DOHH2 (cell line): ENCODE data around the gene CDK19.

Experiments
- H3F3A ChIP-seq: fragments of 200-600 bp; sonication (generic), shearing (Covaris generic); 2 replicates; pipeline ENCODE4 v1.6.0; 2016; ENCODE audit warnings: antibody characterized with exemption, mild to moderate bottlenecking; ENCODE audit not compliant: control insufficient read depth, insufficient read depth
- H3K27ac ChIP-seq: fragments of 200-600 bp; sonication (generic); 2 replicates; pipeline ENCODE4 v1.5.1; 2014; ENCODE audit warnings: low read depth, mild to moderate bottlenecking, low read length, moderate library complexity
- H3K27me3 ChIP-seq: fragments of 200-600 bp; sonication (generic); 2 replicates; pipeline ENCODE4 v1.6.1; 2014; ENCODE audit warnings: mild to moderate bottlenecking, low read length, mixed read lengths; ENCODE audit not compliant: control insufficient read depth
- H3K36me3 ChIP-seq: fragments of 200-600 bp; sonication (generic); 2 replicates; pipeline ENCODE4 v1.6.1; 2014; ENCODE audit warnings: mild to moderate bottlenecking, low read length, moderate library complexity, mixed read lengths; ENCODE audit not compliant: control insufficient read depth
- H3K4me1 ChIP-seq: fragments of 200-600 bp; sonication (generic); 2 replicates; pipeline ENCODE4 v1.6.1; 2014; ENCODE audit warnings: mild to moderate bottlenecking, low read length, mixed read lengths; ENCODE audit not compliant: control insufficient read depth
- H3K4me2 ChIP-seq: fragments of 200-600 bp; sonication (generic); 2 replicates; pipeline ENCODE4 v1.6.0; 2014; ENCODE audit warnings: mild to moderate bottlenecking, low read length, moderate library complexity
- H3K4me3 ChIP-seq: fragments of 200-600 bp; sonication (generic); 2 replicates; pipeline ENCODE4 v1.5.1; 2014; ENCODE audit warnings: mild to moderate bottlenecking, low read length, mixed read lengths
- H3K79me2 ChIP-seq: fragments of 200-600 bp; sonication (generic); 2 replicates; pipeline ENCODE4 v1.6.1; 2014; ENCODE audit warnings: mild to moderate bottlenecking, low read length, mixed read lengths; ENCODE audit not compliant: control insufficient read depth
- H3K9me2 ChIP-seq: fragments of 200-600 bp; sonication (generic); replicated peaks from 2 replicates; pipeline ENCODE4 v1.6.1; 2014; ENCODE audit warnings: mild to moderate bottlenecking, low read length, mixed read lengths; ENCODE audit not compliant: control insufficient read depth
- H3K9me3 ChIP-seq: fragments of 200-600 bp; sonication (generic); 2 replicates; pipeline ENCODE4 v1.6.1; 2014; ENCODE audit warnings: antibody characterized with exemption, low read length, mixed read lengths; ENCODE audit not compliant: control insufficient read depth, insufficient read depth
- H4K20me1 ChIP-seq: fragments of 200-600 bp; sonication (generic); 2 replicates; pipeline ENCODE4 v1.6.0; 2014; ENCODE audit warnings: low read depth, mild to moderate bottlenecking, antibody characterized with exemption, low read length, moderate library complexity; ENCODE audit not compliant: control insufficient read depth, insufficient read depth
- EZH2phosphoT487 ChIP-seq: fragments of 200-600 bp; sonication (generic); IDR thresholded peaks from 2 replicates; pipeline ENCODE4 v1.6.1; 2017; ENCODE audit warnings: borderline replicate concordance, mild to moderate bottlenecking, antibody characterized with exemption, low read length, moderate library complexity, mixed read lengths
- TF ChIP-seq, protein P1 (sequence below): fragments of 200-600 bp; sonication (generic); IDR thresholded peaks from one replicate; pipeline ENCODE4 v1.5.1; 2014; ENCODE audit warnings: antibody characterized with exemption, mild to moderate bottlenecking, low read depth, low read length; ENCODE audit not compliant: poor library complexity, severe bottlenecking

The CDK19 gene

DNA sequence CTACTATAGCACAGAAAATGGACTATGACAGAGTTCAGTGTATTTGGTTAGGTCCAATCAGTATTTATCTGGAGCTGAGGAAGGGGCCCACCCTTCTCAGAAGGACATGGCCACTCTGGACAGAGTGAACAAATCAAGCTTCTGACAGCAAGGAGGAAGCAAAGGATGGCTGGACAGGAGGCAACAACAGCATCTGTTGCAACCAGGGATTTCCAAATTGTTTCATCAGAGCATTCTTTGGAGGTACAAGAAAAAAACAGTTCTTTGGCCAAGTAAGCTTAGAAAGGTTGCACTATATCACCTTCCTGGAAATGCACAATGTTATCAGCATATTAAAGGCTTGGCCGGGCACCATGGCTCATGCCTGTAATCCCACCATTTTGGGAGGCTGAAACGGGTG is 220.2 kb downstream of the CDK19 start:
- no peaks in the 10 kb centered on the region for H3K27me3 ChIP-seq
- no peak overlapping the region for H3K4me3 ChIP-seq
- no peaks in the 10 kb centered on the region for H3K36me3 ChIP-seq
- TF ChIP-seq EZH2phosphoT487, result no peak
- TF ChIP-seq, protein P1, sequence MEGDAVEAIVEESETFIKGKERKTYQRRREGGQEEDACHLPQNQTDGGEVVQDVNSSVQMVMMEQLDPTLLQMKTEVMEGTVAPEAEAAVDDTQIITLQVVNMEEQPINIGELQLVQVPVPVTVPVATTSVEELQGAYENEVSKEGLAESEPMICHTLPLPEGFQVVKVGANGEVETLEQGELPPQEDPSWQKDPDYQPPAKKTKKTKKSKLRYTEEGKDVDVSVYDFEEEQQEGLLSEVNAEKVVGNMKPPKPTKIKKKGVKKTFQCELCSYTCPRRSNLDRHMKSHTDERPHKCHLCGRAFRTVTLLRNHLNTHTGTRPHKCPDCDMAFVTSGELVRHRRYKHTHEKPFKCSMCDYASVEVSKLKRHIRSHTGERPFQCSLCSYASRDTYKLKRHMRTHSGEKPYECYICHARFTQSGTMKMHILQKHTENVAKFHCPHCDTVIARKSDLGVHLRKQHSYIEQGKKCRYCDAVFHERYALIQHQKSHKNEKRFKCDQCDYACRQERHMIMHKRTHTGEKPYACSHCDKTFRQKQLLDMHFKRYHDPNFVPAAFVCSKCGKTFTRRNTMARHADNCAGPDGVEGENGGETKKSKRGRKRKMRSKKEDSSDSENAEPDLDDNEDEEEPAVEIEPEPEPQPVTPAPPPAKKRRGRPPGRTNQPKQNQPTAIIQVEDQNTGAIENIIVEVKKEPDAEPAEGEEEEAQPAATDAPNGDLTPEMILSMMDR, result no peak
- H3K9me3 ChIP-seq, result no peaks in the 10 kb centered on the region
- no peaks in the 10 kb centered on the region for H3K9me2 ChIP-seq
- no peaks in the 10 kb centered on the region for H3K4me1 ChIP-seq
- H3K4me2 ChIP-seq, result no peak overlapping the region
- no peaks in the 10 kb centered on the region for H3F3A ChIP-seq
- no peak overlapping the region for H3K27ac ChIP-seq
- H4K20me1 ChIP-seq, result no peaks in the 10 kb centered on the region
- H3K79me2 ChIP-seq, result no peaks in the 10 kb centered on the region

DNA sequence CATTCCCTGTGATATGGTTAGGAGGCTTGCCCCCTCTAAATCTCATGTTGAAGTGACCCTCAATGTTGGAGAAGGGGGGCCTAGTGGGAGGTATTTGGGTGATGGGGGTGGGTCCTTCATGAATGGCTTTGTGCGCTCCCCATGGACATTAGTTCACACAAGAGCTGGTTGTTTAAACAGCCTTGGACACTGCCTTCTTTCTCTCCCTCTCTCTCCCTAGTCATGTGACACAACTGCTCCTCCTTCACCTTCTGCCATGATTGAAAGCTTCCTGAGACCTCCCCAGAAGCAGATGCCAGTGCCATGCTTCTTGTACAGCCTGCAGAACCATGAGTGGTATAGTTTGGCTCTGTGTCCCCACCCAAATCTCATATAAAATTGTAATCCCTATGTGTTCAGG is 221.6 kb downstream of the CDK19 start:
- no peaks in the 10 kb centered on the region for H3K9me3 ChIP-seq
- TF ChIP-seq, protein P1, result no peak
- TF ChIP-seq EZH2phosphoT487, result no peak
- H3K9me2 ChIP-seq, result no peaks in the 10 kb centered on the region
- H3K27me3 ChIP-seq, result no peaks in the 10 kb centered on the region
- no peaks in the 10 kb centered on the region for H3K36me3 ChIP-seq
- no peaks in the 10 kb centered on the region for H3K4me1 ChIP-seq
- H3K79me2 ChIP-seq, result no peaks in the 10 kb centered on the region
- no peaks in the 10 kb centered on the region for H4K20me1 ChIP-seq
- H3K4me2 ChIP-seq, result no peak overlapping the region
- no peak overlapping the region for H3K27ac ChIP-seq
- H3K4me3 ChIP-seq, result no peak overlapping the region
- no peaks in the 10 kb centered on the region for H3F3A ChIP-seq

DNA sequence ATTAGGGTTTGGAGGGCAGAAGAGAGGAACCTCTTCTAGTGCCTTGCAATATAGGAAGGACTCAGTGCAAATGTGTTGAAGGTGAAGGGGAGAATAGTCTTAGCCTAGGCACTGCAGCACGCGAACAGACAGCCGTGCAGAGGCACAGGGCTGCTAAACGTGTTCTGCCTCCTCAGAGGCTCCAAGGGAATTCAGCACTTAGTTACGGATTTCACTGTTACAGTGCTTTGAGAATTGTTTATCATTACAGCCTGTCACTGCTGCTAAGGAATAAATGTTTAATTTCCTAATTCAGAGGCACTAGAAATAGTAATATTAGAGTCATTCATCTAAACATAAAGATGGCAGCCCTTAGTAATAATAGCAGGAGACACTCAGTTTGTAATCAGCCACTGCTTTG is 222.5 kb downstream of the CDK19 start:
- no peaks in the 10 kb centered on the region; the same call in 1 of the 2 replicates for H4K20me1 ChIP-seq
- no peak overlapping the region for H3K27ac ChIP-seq
- H3K9me2 ChIP-seq, result no peaks in the 10 kb centered on the region
- no peaks in the 10 kb centered on the region for H3K9me3 ChIP-seq
- no peak for TF ChIP-seq EZH2phosphoT487
- TF ChIP-seq, protein P1, result no peak
- no peaks in the 10 kb centered on the region for H3K36me3 ChIP-seq
- H3K4me2 ChIP-seq, result no peak overlapping the region
- no peaks in the 10 kb centered on the region for H3K79me2 ChIP-seq
- H3K4me3 ChIP-seq, result no peak overlapping the region
- H3F3A ChIP-seq, result no peaks in the 10 kb centered on the region
- H3K27me3 ChIP-seq, result no peaks in the 10 kb centered on the region
- no peaks in the 10 kb centered on the region for H3K4me1 ChIP-seq

DNA sequence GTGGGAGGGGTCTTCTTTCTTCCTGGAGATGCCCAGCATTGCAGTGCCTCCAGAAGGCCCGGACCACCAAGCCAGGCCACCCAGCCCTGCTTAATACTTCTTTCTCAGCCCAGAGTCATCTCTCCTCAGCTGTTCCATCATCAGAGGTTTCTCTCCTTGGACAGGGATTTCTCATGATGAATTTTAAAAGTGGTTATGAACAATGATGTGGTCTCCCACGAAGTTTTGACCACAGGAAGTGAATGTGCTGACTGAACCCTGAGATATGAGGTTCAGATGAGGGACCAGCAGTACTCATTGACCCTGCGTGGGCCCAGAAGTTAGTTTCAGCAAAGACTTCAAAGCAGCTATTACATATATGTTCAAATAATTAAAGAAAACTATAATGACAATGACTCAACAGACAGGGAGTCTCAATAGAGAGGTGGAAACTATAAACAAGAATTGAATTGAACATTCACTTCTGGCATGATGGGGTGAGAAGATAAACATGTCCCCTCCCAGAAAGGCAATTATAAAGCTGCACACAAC is 224.4 kb downstream of the CDK19 start:
- Histone ChIP-seq H3F3A (no peaks in the 10 kb centered on the region), H3K27ac (no peak overlapping the region), H3K9me3 (no peaks in the 10 kb centered on the region), H3K4me1 (no peaks in the 10 kb centered on the region), H4K20me1 (no peaks in the 10 kb centered on the region; the same call in 1 of the 2 replicates), H3K36me3 (no peaks in the 10 kb centered on the region), H3K4me2 (no peak overlapping the region), H3K9me2 (no peaks in the 10 kb centered on the region), H3K4me3 (no peak overlapping the region), H3K79me2 (no peaks in the 10 kb centered on the region), H3K27me3 (no peaks in the 10 kb centered on the region)
- no peak for TF ChIP-seq EZH2phosphoT487
- TF ChIP-seq, protein P1, result no peak
